HG03060 (cell line): ENCODE measurements around the gene ITGA1.

ENCODE experiments used
- ATAC-seq: cut with Tn5 transposase; IDR thresholded peaks from one replicate; pipeline ENCODE4 v1.9.1; 2021; ENCODE audit warnings: low read depth, moderate number of reproducible peaks; ENCODE audit not compliant: unreplicated experiment

ITGA1 gene

GRCh38 chr5:52771343-52772039 is 16.2 kb upstream of the ITGA1 start:
- peak; percentile 85 for ATAC-seq

GRCh38 chr5:52772668-52773067 is 15.0 kb upstream of the ITGA1 start:
- ATAC-seq: no peak

- ATAC-seq: no peak
Observed at GRCh38 chr5:52773342-52773741, 14.4 kb upstream of the ITGA1 start.

GRCh38 chr5:52774005-52774410 is 13.7 kb upstream of the ITGA1 start:
- ATAC-seq: no peak

DNA sequence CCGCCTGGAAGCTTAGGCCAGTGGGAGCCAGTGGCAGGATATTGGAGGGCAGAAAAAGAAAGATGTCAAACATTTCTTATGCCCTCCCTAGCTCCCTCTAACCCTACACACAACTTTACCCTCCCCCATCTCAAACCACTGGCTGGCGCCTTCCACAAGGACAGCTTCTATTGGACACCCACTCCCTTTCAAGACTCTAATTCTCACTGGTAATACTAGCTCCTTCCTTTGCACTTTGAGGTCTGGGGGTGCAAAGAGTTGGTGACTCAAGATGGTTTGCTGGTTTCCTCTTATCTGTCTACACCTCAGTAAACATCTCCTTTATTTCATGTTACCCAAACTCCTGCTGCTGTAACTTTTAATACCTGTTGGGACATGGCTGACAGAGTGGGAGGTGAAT is 11.6 kb upstream of the ITGA1 start:
- no peak for ATAC-seq

DNA sequence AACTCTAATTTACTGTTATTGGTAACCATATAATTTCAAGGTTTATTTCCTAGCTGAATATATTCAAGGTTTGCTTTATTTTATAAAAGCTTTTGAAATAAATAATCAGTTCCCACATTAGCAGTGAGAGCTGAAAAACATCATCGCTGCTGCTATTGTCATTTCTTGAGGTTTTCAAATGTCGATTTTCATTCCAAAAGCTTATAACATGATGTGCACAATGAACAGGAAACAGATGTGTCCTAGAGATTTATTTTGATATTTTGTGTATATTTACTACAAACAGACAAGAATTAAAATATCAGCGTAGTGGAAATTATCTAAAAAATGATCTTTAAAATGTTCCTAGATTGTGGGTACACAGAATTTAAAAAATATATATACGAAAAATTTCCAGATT is 10.5 kb upstream of the ITGA1 start:
- ATAC-seq: no peak

GRCh38 chr5:52778781-52779180 is 8.9 kb upstream of the ITGA1 start:
- no peak for ATAC-seq

GRCh38 chr5:52779213-52779612 is 8.5 kb upstream of the ITGA1 start:
- ATAC-seq: no peak

- no peak for ATAC-seq
Observed at GRCh38 chr5:52783226-52783959, 4.3 kb upstream of the ITGA1 start.

- ATAC-seq: no peak
Observed at GRCh38 chr5:52784737-52785136, 3.0 kb upstream of the ITGA1 start.

GRCh38 chr5:52786391-52786790 is 1.3 kb upstream of the ITGA1 start:
- no peak for ATAC-seq

DNA sequence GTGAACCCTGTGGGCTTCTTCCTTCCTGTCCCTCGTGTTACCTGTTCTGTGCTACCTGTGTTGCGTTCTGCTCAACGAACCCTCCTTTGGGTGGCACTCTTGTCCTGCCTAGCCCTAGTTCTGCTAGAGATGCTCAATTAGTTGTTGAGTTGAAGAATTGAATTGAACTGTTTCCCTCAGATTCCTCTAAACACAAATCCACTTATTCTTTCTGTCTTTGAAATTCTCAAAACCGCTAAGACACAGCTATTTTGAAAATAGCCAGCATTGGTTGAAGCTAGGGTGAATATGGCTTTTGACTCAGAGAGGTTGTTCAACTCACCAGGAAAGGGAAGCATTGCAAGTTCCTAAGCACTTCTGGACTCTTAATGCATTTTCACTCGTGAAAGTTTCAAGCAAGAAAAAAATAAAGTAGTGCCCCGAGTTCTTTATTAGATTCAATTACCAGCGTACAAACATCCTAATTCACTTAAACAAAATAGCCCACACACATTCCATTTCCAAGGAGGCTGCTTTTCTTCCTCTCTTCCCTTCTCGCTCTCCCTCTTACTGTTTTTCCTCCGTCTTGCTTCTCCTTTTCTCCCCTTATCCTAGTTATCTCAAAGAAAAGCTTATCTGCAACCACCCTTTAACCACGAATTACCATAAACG is 642 bp upstream of the ITGA1 start:
- ATAC-seq: no peak

DNA sequence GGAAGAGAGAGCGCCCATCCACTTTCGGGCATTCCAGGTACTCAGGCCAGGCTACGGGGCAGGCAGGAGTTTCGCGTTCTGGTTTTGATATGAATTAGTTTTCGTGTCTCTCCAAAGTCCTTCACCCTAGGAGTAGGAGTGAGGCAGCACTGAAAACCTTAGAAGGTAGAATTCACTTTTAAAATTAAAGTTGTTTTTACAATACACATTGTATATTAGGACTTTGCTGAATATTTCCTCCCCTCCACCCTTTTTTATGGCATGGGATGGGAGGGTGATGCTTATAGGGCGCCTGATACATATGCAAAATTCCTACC is 747 bp downstream of the ITGA1 start:
- ATAC-seq: no peak

GRCh38 chr5:52789378-52789777 is 1.7 kb downstream of the ITGA1 start:
- ATAC-seq: no peak

GRCh38 chr5:52789851-52790250 is 2.1 kb downstream of the ITGA1 start:
- ATAC-seq: no peak

DNA sequence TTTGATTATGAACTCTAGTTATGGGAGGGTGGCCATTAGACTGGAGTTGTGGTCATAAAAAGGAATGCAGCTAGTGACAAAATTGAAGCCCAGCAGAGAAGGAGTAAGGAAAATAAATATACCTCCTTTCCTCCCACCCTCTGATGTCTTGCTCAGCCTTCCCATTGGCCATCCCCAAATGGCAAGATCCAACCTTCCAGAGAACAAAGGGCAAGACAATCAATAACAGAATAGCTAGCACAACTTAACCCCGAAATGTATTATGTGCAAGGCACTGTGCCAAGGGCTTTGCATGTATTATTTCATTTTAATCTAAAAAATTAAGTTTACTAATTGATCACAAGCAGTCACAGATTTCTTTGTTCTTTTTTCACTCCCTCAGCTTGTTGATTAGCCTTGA is 3.6 kb downstream of the ITGA1 start:
- ATAC-seq: no peak

DNA sequence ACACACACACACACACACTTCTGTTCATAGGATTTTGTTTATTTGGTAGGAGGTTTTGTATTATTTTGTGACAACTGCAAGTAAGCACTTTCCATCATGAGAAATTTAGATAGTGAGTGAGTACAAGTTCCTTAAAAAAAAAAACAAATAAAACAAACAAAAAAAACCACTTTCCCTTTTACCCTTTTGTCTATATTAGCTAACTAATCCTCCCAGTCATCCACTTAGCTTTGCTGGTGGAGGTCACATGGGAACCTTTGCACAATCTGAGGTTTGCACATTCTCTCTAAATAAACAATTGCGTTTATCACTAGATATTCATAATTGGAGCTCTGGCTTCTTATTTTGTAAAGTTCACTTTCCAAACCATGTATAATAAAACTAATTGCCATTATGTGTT is 6.8 kb downstream of the ITGA1 start:
- ATAC-seq: no peak

DNA sequence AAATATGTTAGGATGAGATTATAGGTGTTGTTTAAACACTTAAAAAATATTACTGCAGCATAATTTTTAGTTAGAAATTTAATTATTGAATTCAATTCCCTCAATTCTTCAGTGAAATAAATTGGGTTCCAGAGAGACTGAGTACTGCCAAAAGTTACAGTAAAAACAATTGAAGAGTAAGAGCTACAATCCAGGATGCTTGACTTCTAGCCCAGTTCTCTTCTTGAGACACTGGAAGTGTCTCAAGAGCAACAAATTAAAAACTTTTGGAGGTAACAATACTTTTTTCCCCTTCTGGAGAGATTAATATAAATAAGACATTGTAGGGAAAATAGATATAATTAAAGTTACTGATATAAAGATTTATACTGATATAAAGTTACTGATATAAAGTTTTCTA is 8.3 kb downstream of the ITGA1 start:
- no peak for ATAC-seq

DNA sequence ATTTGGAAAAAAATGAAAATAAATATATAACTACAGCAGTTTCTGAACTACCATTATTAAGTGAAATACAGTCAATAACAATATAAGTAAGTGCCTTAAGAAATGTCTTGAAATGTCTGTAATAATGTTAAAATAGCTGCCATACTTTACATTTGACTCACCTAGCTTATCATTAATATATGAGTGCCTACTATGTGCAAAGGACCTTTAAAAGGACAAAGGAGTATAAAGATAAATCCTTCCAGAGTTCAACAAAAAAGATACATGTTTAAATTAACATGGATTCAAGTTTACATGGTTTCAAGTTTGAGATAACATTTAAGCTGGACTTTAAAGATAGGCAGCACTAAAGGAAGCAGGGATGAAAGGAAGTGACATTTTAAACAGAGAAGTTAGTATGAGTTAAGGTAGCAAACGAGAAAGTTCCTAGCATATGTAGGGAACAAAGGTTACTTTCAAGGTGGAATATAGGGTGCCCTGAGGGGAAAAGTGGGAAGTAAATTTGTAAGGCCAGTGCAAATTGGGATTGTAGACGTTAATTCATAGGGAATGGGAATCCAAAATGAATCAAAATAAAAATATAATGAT is 8.9 kb downstream of the ITGA1 start:
- ATAC-seq: no peak

GRCh38 chr5:52798938-52799337 is 11.2 kb downstream of the ITGA1 start:
- no peak for ATAC-seq

- ATAC-seq: peak; percentile 11
Observed at GRCh38 chr5:52799358-52799982, 11.8 kb downstream of the ITGA1 start.
